ENCODE results near the gene D2HGDH. TPM values are rescaled to one million over a fixed set of nuclear protein-coding genes. Genes with fewer than 3 reads are reported as not detected.
"Not testable (repeated sequence)": the region's sequence is repeated elsewhere in the genome, so short reads cannot be mapped to it uniquely, and the experiment has no call there.

D2HGDH gene
- total RNA-seq, 1 experiment from 2014 or later = 46.3 TPM

DNA sequence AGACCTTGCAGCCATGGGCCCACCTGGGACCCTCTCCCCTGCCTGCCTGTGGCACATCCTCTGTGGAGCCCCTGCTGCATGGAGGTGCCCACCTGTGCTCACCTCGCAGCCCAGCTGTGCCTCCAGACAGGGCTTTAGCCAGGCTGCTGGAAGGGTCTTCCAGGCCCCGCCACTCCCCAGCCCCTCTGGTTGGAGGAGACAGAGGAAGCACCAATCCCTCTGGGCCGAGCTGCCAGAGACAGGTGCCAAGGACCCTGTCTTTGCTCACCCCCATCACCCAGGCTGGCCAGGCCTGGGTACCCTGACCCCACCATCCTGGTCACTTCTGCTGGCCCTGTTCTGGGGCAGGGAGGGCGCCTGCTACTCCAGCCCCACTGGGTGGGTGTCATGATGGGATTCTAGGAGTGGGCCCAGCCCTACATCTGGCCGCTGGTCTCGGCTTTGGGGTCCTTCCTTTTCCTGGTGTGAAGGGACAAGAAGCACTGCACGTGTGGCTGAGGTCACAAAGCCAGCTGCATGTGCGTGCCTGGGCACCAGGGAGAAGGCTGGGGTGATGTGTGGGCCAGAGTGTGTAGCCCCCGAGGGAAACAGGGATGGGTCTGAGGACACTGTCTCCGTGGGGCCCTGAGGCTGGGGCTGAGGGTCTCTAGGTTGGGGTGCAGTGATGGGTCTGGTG lies 65.2 kb downstream of the D2HGDH start:
- no peak for DNase-seq (ENCODE audit: low read depth, low spot score)
- Histone ChIP-seq H3K79me2 (ENCODE audit: insufficient read depth, low read length) (no peaks in the 10 kb centered on the region), H4K20me1 (ENCODE audit: insufficient read depth) (no peaks in the 10 kb centered on the region), H2AFZ (ENCODE audit: low read depth, low read length, poor library complexity, severe bottlenecking) (no peak overlapping the region), H3K9me3 (ENCODE audit: control insufficient read depth in 1 of 2, insufficient read depth in 1 of 2, low read depth in 1 of 2, low read length in 2 of 2) (no peaks in the 10 kb centered on the region), H3K9me2 (ENCODE audit: insufficient read depth) (no peaks in the 10 kb centered on the region), H3K4me1 (ENCODE audit: control insufficient read depth in 1 of 2, insufficient read depth in 2 of 2, low read length in 2 of 2) (no peaks in the 10 kb centered on the region), H3K36me3 (ENCODE audit: control insufficient read depth in 1 of 2, insufficient read depth in 2 of 2, low read length in 2 of 2) (no peaks in the 10 kb centered on the region), H3K9ac (ENCODE audit: low read length) (no peak overlapping the region), H3K27ac (ENCODE audit: low read depth, low read length) (no peak overlapping the region), H3K27me3 (ENCODE audit: insufficient read depth, low read length) (no peaks in the 10 kb centered on the region), H3K4me3 (replicated peaks in 1 of 2; ENCODE audit: low read depth in 1 of 2, low read length in 2 of 2) (no peak overlapping the region), H3K4me2 (ENCODE audit: low read length) (no peak overlapping the region)
- TF ChIP-seq EZH2phosphoT487 (IDR thresholded peaks at IDR 0.05; ENCODE audit: borderline replicate concordance) = no peak
- no peak for TF ChIP-seq EZH2 (IDR thresholded peaks at IDR 0.05)
- TF ChIP-seq, protein P1, sequence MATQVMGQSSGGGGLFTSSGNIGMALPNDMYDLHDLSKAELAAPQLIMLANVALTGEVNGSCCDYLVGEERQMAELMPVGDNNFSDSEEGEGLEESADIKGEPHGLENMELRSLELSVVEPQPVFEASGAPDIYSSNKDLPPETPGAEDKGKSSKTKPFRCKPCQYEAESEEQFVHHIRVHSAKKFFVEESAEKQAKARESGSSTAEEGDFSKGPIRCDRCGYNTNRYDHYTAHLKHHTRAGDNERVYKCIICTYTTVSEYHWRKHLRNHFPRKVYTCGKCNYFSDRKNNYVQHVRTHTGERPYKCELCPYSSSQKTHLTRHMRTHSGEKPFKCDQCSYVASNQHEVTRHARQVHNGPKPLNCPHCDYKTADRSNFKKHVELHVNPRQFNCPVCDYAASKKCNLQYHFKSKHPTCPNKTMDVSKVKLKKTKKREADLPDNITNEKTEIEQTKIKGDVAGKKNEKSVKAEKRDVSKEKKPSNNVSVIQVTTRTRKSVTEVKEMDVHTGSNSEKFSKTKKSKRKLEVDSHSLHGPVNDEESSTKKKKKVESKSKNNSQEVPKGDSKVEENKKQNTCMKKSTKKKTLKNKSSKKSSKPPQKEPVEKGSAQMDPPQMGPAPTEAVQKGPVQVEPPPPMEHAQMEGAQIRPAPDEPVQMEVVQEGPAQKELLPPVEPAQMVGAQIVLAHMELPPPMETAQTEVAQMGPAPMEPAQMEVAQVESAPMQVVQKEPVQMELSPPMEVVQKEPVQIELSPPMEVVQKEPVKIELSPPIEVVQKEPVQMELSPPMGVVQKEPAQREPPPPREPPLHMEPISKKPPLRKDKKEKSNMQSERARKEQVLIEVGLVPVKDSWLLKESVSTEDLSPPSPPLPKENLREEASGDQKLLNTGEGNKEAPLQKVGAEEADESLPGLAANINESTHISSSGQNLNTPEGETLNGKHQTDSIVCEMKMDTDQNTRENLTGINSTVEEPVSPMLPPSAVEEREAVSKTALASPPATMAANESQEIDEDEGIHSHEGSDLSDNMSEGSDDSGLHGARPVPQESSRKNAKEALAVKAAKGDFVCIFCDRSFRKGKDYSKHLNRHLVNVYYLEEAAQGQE (IDR thresholded peaks at IDR 0.05; ENCODE audit: low read depth) = no peak
- TF ChIP-seq, protein P2, sequence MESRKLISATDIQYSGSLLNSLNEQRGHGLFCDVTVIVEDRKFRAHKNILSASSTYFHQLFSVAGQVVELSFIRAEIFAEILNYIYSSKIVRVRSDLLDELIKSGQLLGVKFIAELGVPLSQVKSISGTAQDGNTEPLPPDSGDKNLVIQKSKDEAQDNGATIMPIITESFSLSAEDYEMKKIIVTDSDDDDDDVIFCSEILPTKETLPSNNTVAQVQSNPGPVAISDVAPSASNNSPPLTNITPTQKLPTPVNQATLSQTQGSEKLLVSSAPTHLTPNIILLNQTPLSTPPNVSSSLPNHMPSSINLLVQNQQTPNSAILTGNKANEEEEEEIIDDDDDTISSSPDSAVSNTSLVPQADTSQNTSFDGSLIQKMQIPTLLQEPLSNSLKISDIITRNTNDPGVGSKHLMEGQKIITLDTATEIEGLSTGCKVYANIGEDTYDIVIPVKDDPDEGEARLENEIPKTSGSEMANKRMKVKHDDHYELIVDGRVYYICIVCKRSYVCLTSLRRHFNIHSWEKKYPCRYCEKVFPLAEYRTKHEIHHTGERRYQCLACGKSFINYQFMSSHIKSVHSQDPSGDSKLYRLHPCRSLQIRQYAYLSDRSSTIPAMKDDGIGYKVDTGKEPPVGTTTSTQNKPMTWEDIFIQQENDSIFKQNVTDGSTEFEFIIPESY (IDR thresholded peaks at IDR 0.05; ENCODE audit: extremely low read depth, insufficient replicate concordance, low read length) = no peak
- TF ChIP-seq SRF (IDR thresholded peaks at IDR 0.05; ENCODE audit: low read depth) = no peak
- TF ChIP-seq TCF7L2 (IDR thresholded peaks at IDR 0.05; ENCODE audit: borderline replicate concordance, extremely low read depth, insufficient read depth, insufficient read length) = no peak
- TF ChIP-seq, protein P3, sequence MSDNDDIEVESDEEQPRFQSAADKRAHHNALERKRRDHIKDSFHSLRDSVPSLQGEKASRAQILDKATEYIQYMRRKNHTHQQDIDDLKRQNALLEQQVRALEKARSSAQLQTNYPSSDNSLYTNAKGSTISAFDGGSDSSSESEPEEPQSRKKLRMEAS (IDR thresholded peaks at IDR 0.05) = no peak
- no peak for TF ChIP-seq SIN3A (IDR thresholded peaks at IDR 0.05; ENCODE audit: low read depth)
- no peak for TF ChIP-seq EGR1 (IDR thresholded peaks at IDR 0.05; ENCODE audit: low read depth)
- intact Hi-C loops (cut with micrococcal nuclease) = no loop called here
- ATAC-seq = no peak
- CTCF ChIA-PET = no interaction called here
- POLR2A ChIA-PET = no interaction called here
- RAD21 ChIA-PET (ENCODE audit: low non-redundant PET in 1 of 2, low total read pairs in 2 of 2, uncharacterized antibody in 2 of 2, unreplicated experiment in 2 of 2) = no interaction called here
- BruUV-seq (replicated peaks) = no TSS peak

DNA sequence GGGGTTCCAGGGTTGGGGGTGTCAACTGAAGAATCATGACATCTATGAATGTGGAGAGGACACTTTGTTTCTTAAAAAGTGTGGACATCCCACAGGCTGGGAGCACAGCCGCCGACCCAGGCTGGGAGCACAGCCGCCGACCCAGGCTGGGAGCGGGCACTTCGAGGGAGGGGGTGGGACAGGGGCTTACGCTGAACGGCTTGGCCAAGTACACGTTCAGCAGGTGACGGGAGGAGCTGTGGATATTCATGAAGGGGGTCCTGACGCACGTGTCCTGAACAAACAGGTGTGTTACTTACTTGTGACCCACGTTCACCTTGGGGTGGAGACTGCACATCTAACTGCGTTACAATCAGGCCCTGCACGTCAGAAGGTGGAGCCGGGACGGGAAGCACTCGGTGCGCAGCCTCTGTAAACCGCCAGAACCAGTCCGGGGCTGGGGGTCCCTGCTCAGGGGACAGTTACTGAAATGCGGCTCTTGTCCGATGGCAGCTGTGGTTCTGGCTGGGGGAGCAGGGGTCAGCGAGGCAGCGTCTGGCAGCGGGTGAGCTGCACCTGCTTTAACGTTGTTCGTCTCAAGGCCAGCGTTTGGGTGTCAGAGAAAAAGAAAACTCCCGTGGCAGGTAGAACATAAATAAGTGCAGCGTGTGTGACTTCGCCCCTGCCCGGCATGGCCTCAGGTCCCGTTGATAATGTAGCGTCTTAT lies 65.9 kb downstream of the D2HGDH start:
- H3K9ac ChIP-seq (ENCODE audit: low read length); H3K9me3 ChIP-seq (ENCODE audit: control insufficient read depth in 1 of 2, insufficient read depth in 1 of 2, low read depth in 1 of 2, low read length in 2 of 2); CTCF ChIA-PET; BruUV-seq (replicated peaks); H2AFZ ChIP-seq (ENCODE audit: low read depth, low read length, poor library complexity, severe bottlenecking); H3K4me1 ChIP-seq (ENCODE audit: control insufficient read depth in 1 of 2, insufficient read depth in 2 of 2, low read length in 2 of 2); RAD21 ChIA-PET (ENCODE audit: low non-redundant PET in 1 of 2, low total read pairs in 2 of 2, uncharacterized antibody in 2 of 2, unreplicated experiment in 2 of 2); ATAC-seq; POLR2A ChIA-PET; H4K20me1 ChIP-seq (ENCODE audit: insufficient read depth); H3K4me3 ChIP-seq (replicated peaks in 1 of 2; ENCODE audit: low read depth in 1 of 2, low read length in 2 of 2); H3K9me2 ChIP-seq (ENCODE audit: insufficient read depth); DNase-seq (ENCODE audit: low read depth, low spot score); H3K36me3 ChIP-seq (ENCODE audit: control insufficient read depth in 1 of 2, insufficient read depth in 2 of 2, low read length in 2 of 2); intact Hi-C loops (cut with micrococcal nuclease); H3K79me2 ChIP-seq (ENCODE audit: insufficient read depth, low read length); H3K27me3 ChIP-seq (ENCODE audit: insufficient read depth, low read length); H3K4me2 ChIP-seq (ENCODE audit: low read length); H3K27ac ChIP-seq (ENCODE audit: low read depth, low read length): not testable (repeated sequence)
